ENCODE results near the gene RPRML. TPM values are rescaled to one million over a fixed set of nuclear protein-coding genes. Genes with fewer than 3 reads are reported as not detected.
"Not testable (repeated sequence)": the region's sequence is repeated elsewhere in the genome, so short reads cannot be mapped to it uniquely, and the experiment has no call there.

The RPRML gene
- total RNA-seq, 1 experiment from 2014 or later = 4.7 TPM

- TF ChIP-seq AFF4 (CRISPR knock-in tag; IDR thresholded peaks at IDR 0.05; ENCODE audit: borderline replicate concordance) = no peak
Measured at GRCh38 chr17:47009759-47010594, 30.9 kb upstream of the RPRML start (continued).

- DNase-seq (ENCODE audit: low spot score) = no peak
- no peak overlapping the region for H3K27ac Mint-ChIP-seq
Measured at GRCh38 chr17:47004906-47005305, 25.9 kb upstream of the RPRML start.

GRCh38 chr17:47003864-47004263 lies 24.8 kb upstream of the RPRML start:
- H3K9me3 Mint-ChIP-seq; H3K36me3 Mint-ChIP-seq; POLR2A ChIA-PET; H3K4me1 Mint-ChIP-seq; DNase-seq (ENCODE audit: low spot score); H3K4me3 Mint-ChIP-seq; H3K27me3 Mint-ChIP-seq (ENCODE audit: low read depth); H3K27ac Mint-ChIP-seq; ATAC-seq: not testable (repeated sequence)
- CTCF ChIA-PET = interaction anchor here (9.7 kb wide), 1 partner anchor 61 kb away, joined by 86 read pairs; no protein-coding TSS in a partner anchor

More at GRCh38 chr17:47004906-47005305, 25.9 kb upstream of the RPRML start:
- no peaks in the 10 kb centered on the region for H3K27me3 Mint-ChIP-seq (ENCODE audit: low read depth)
- POLR2A ChIA-PET = no interaction called here
- H3K4me3 Mint-ChIP-seq = no peak overlapping the region
- ATAC-seq = no peak
- no peak for TF ChIP-seq GABPB1 (CRISPR knock-in tag; IDR thresholded peaks at IDR 0.05)
- no peak for TF ChIP-seq ETV6 (CRISPR knock-in tag; IDR thresholded peaks at IDR 0.05)
- no peak for TF ChIP-seq ESRRA (CRISPR knock-in tag; IDR thresholded peaks at IDR 0.05; ENCODE audit: borderline replicate concordance)
- no peaks in the 10 kb centered on the region for H3K36me3 Mint-ChIP-seq
- no peaks in the 10 kb centered on the region for H3K9me3 Mint-ChIP-seq
- no peaks in the 10 kb centered on the region for H3K4me1 Mint-ChIP-seq
- CTCF ChIA-PET = interaction anchor here (1.2 to 9.7 kb wide), 3 partner anchors 28 to 128 kb away, joined by 3 to 86 read pairs (median 5); no protein-coding TSS in a partner anchor

- H3K27ac Mint-ChIP-seq = no peak overlapping the region
- H3K4me1 Mint-ChIP-seq = no peaks in the 10 kb centered on the region
- H3K9me3 Mint-ChIP-seq = no peaks in the 10 kb centered on the region
- POLR2A ChIA-PET = no interaction called here
- ATAC-seq (no peak), DNase-seq (ENCODE audit: low spot score) (no peak)
- no peaks in the 10 kb centered on the region for H3K27me3 Mint-ChIP-seq (ENCODE audit: low read depth)
- TF ChIP-seq OVOL2 (CRISPR knock-in tag; IDR thresholded peaks at IDR 0.05; ENCODE audit: borderline replicate concordance) = no peak
- no peak for TF ChIP-seq ZNF232 (CRISPR knock-in tag; IDR thresholded peaks at IDR 0.05)
- TF ChIP-seq SMAD4 (CRISPR knock-in tag; IDR thresholded peaks at IDR 0.05) = no peak
- TF ChIP-seq ARID4B (CRISPR knock-in tag; IDR thresholded peaks at IDR 0.05; ENCODE audit: borderline replicate concordance) = no peak
- TF ChIP-seq SP1 (CRISPR knock-in tag; conservative IDR thresholded peaks at IDR 0.05) = no peak
- TF ChIP-seq ZNF317 (CRISPR knock-in tag; IDR thresholded peaks at IDR 0.05; ENCODE audit: borderline replicate concordance, low read depth) = no peak
- no peak for TF ChIP-seq JAZF1 (CRISPR knock-in tag; IDR thresholded peaks at IDR 0.05)
- H3K4me3 Mint-ChIP-seq = no peak overlapping the region
- CTCF ChIA-PET = interaction anchor here (1.1 to 2.4 kb wide), 3 partner anchors 19 to 54 kb away, joined by 5 to 12 read pairs (median 8); no protein-coding TSS in a partner anchor
- H3K36me3 Mint-ChIP-seq = no peaks in the 10 kb centered on the region
Measured at GRCh38 chr17:46995841-46996571, 17.0 kb upstream of the RPRML start.

Measured in WTC11 (cell line).